Astrocyte of the cerebellum (primary cell): ENCODE data around the gene KCTD1.
A peak's percentile ranks its signal among the peaks of the same experiment; 100 is the strongest.

Source experiments
- DNase-seq: peaks from one replicate; pipeline ENCODE4 v3.0.0-alpha.2; 2011; ENCODE audit warnings: low read depth
- H3K4me3 ChIP-seq: 2 replicates; pipeline ENCODE4 v1.5.1; 2011; ENCODE audit warnings: mild to moderate bottlenecking, low read depth, low read length, moderate library complexity
- CTCF ChIP-seq: IDR thresholded peaks from 2 replicates; pipeline ENCODE4 v1.5.1; 2012; ENCODE audit warnings: low read length, low read depth, moderate library complexity, mild to moderate bottlenecking; ENCODE audit errors: missing control alignments
- in situ Hi-C: cut with HindIII; loops from 2 replicates; pipeline ENCODE4 v1.10.0; 2017; ENCODE audit warnings: low sequenced_read_pairs

KCTD1 gene

GRCh38 chr18:26574958-26575864 lies 26.9 kb upstream of the KCTD1 start:
- in situ Hi-C loops, result no loop called here
- DNase-seq, result peak; percentile 84
- no peak for TF ChIP-seq CTCF
- H3K4me3 ChIP-seq, result peak overlapping the region; percentile 45

GRCh38 chr18:26568926-26569665 lies 20.7 kb upstream of the KCTD1 start:
- DNase-seq, result no peak
- no peak for TF ChIP-seq CTCF
- no peak overlapping the region for H3K4me3 ChIP-seq
- in situ Hi-C loops, result no loop called here

- in situ Hi-C loops, result no loop called here
- no peak for TF ChIP-seq CTCF
- no peak for DNase-seq
- H3K4me3 ChIP-seq, result no peak overlapping the region
These were observed 20.2 kb upstream of the KCTD1 start for GRCh38 chr18:26568513-26568912.

GRCh38 chr18:26566874-26567555 lies 18.7 kb upstream of the KCTD1 start:
- DNase-seq, result no peak
- in situ Hi-C loops, result no loop called here
- no peak for TF ChIP-seq CTCF
- H3K4me3 ChIP-seq, result no peak overlapping the region

- no peak overlapping the region for H3K4me3 ChIP-seq
- TF ChIP-seq CTCF, result no peak
- in situ Hi-C loops, result no loop called here
- no peak for DNase-seq
These were observed 17.2 kb upstream of the KCTD1 start for GRCh38 chr18:26565514-26565913.

GRCh38 chr18:26563024-26563423 lies 14.7 kb upstream of the KCTD1 start:
- in situ Hi-C loops, result no loop called here
- DNase-seq, result no peak
- H3K4me3 ChIP-seq, result no peak overlapping the region
- no peak for TF ChIP-seq CTCF
